Activated naive CD4-positive, alpha-beta T cell treated with anti-CD3 and anti-CD28 coated beads, Interleukin-2, amount 50 U/mL, for 24 hours (primary cell): ENCODE results near the gene TTL.
"Not testable (repeated sequence)": the region's sequence is repeated elsewhere in the genome, so short reads cannot be mapped to it uniquely, and the experiment has no call there.

Experiments used
- H3K27ac Mint-ChIP-seq: one replicate; pipeline ENCODE4 v1.8.0; 2021; ENCODE audit warnings: mild to moderate bottlenecking, mixed read lengths
- H3K27me3 Mint-ChIP-seq: one replicate; pipeline ENCODE4 v1.8.0; 2021; ENCODE audit warnings: mixed read lengths
- H3K36me3 Mint-ChIP-seq: one replicate; pipeline ENCODE4 v1.8.0; 2021; ENCODE audit warnings: mixed read lengths
- H3K4me1 Mint-ChIP-seq: one replicate; pipeline ENCODE4 v1.8.0; 2021; ENCODE audit warnings: mixed read lengths
- H3K4me3 Mint-ChIP-seq: one replicate; pipeline ENCODE4 v1.8.0; 2021; ENCODE audit warnings: mild to moderate bottlenecking, mixed read lengths
- H3K9me3 Mint-ChIP-seq: one replicate; pipeline ENCODE4 v1.8.0; 2021; ENCODE audit warnings: mixed read lengths

The TTL gene

GRCh38 chr2:112491946-112492345, 10.0 kb downstream of the TTL start:
- Mint-ChIP-seq H3K4me3 (no peak overlapping the region), H3K27ac (no peak overlapping the region)

GRCh38 chr2:112493048-112493447, 11.1 kb downstream of the TTL start:
- Mint-ChIP-seq H3K27me3 (no peaks in the 10 kb centered on the region), H3K4me3 (no peak overlapping the region), H3K4me1 (peaks cover 4% of the 10 kb centered on the region), H3K9me3 (no peaks in the 10 kb centered on the region), H3K36me3 (peaks cover 3% of the 10 kb centered on the region), H3K27ac (no peak overlapping the region)

More at GRCh38 chr2:112491946-112492345, 10.0 kb downstream of the TTL start:
- H3K36me3 Mint-ChIP-seq, result peaks cover 3% of the 10 kb centered on the region
- peaks cover 7% of the 10 kb centered on the region for H3K4me1 Mint-ChIP-seq
- no peaks in the 10 kb centered on the region for H3K27me3 Mint-ChIP-seq
- no peaks in the 10 kb centered on the region for H3K9me3 Mint-ChIP-seq

- Mint-ChIP-seq H3K4me1 (peaks cover 4% of the 10 kb centered on the region), H3K27me3 (no peaks in the 10 kb centered on the region), H3K36me3 (peaks cover 3% of the 10 kb centered on the region), H3K9me3 (no peaks in the 10 kb centered on the region), H3K4me3 (no peak overlapping the region), H3K27ac (no peak overlapping the region)
These were observed 12.1 kb downstream of the TTL start for GRCh38 chr2:112493858-112494648.

- Mint-ChIP-seq H3K9me3 (no peaks in the 10 kb centered on the region), H3K27ac (no peak overlapping the region), H3K4me1 (peaks cover under 1% of the 10 kb centered on the region), H3K4me3 (no peak overlapping the region), H3K36me3 (peaks cover 3% of the 10 kb centered on the region), H3K27me3 (no peaks in the 10 kb centered on the region)
These were observed 12.9 kb downstream of the TTL start for GRCh38 chr2:112494828-112495227.

GRCh38 chr2:112495878-112496277, 13.9 kb downstream of the TTL start:
- not testable (repeated sequence) for H3K4me3 Mint-ChIP-seq, H3K27ac Mint-ChIP-seq, H3K27me3 Mint-ChIP-seq, H3K36me3 Mint-ChIP-seq, H3K4me1 Mint-ChIP-seq, H3K9me3 Mint-ChIP-seq

- not testable (repeated sequence) for H3K4me1 Mint-ChIP-seq, H3K27ac Mint-ChIP-seq, H3K27me3 Mint-ChIP-seq, H3K4me3 Mint-ChIP-seq, H3K36me3 Mint-ChIP-seq, H3K9me3 Mint-ChIP-seq
These were observed 19.0 kb downstream of the TTL start for GRCh38 chr2:112500850-112501484.

- H3K27me3 Mint-ChIP-seq, H3K4me1 Mint-ChIP-seq, H3K27ac Mint-ChIP-seq, H3K36me3 Mint-ChIP-seq, H3K9me3 Mint-ChIP-seq: not testable (repeated sequence)
- H3K4me3 Mint-ChIP-seq, result peak overlapping the region; percentile 5
These were observed 27.5 kb downstream of the TTL start for GRCh38 chr2:112509239-112509998.

- peaks cover 24% of the 10 kb centered on the region for H3K36me3 Mint-ChIP-seq
- H3K27ac Mint-ChIP-seq, result no peak overlapping the region
- no peak overlapping the region for H3K4me3 Mint-ChIP-seq
- H3K27me3 Mint-ChIP-seq, result no peaks in the 10 kb centered on the region
- no peaks in the 10 kb centered on the region for H3K4me1 Mint-ChIP-seq
- no peaks in the 10 kb centered on the region for H3K9me3 Mint-ChIP-seq
These were observed 34.8 kb downstream of the TTL start for GRCh38 chr2:112516801-112517200.

GRCh38 chr2:112518807-112519206, 36.9 kb downstream of the TTL start:
- H3K36me3 Mint-ChIP-seq, result peaks cover 38% of the 10 kb centered on the region
- no peak overlapping the region for H3K27ac Mint-ChIP-seq
- H3K27me3 Mint-ChIP-seq, result no peaks in the 10 kb centered on the region
- no peak overlapping the region for H3K4me3 Mint-ChIP-seq
- H3K9me3 Mint-ChIP-seq, result no peaks in the 10 kb centered on the region
- H3K4me1 Mint-ChIP-seq, result no peaks in the 10 kb centered on the region

GRCh38 chr2:112519506-112519905, 37.5 kb downstream of the TTL start:
- no peaks in the 10 kb centered on the region for H3K27me3 Mint-ChIP-seq
- no peak overlapping the region for H3K27ac Mint-ChIP-seq
- H3K36me3 Mint-ChIP-seq, result peaks cover 37% of the 10 kb centered on the region
- H3K4me3 Mint-ChIP-seq, result no peak overlapping the region
- H3K9me3 Mint-ChIP-seq, result no peaks in the 10 kb centered on the region
- no peaks in the 10 kb centered on the region for H3K4me1 Mint-ChIP-seq

- Mint-ChIP-seq H3K9me3 (no peaks in the 10 kb centered on the region), H3K27me3 (no peaks in the 10 kb centered on the region), H3K27ac (no peak overlapping the region), H3K36me3 (peaks cover 31% of the 10 kb centered on the region), H3K4me1 (no peaks in the 10 kb centered on the region), H3K4me3 (no peak overlapping the region)
These were observed 38.4 kb downstream of the TTL start for GRCh38 chr2:112520234-112520783.

- no peaks in the 10 kb centered on the region for H3K27me3 Mint-ChIP-seq
- no peaks in the 10 kb centered on the region for H3K4me1 Mint-ChIP-seq
- H3K27ac Mint-ChIP-seq, result no peak overlapping the region
- peaks cover 40% of the 10 kb centered on the region for H3K36me3 Mint-ChIP-seq
- H3K9me3 Mint-ChIP-seq, result no peaks in the 10 kb centered on the region
- no peak overlapping the region for H3K4me3 Mint-ChIP-seq
These were observed 41.4 kb downstream of the TTL start for GRCh38 chr2:112523291-112523777.

- H3K27ac Mint-ChIP-seq, H3K9me3 Mint-ChIP-seq: not testable (repeated sequence)
- H3K36me3 Mint-ChIP-seq, result peaks cover 37% of the 10 kb centered on the region
These were observed 42.3 kb downstream of the TTL start for GRCh38 chr2:112524276-112524675.

GRCh38 chr2:112528541-112528940, 46.6 kb downstream of the TTL start:
- Mint-ChIP-seq H3K4me3 (no peak overlapping the region), H3K9me3 (no peaks in the 10 kb centered on the region), H3K27me3 (no peaks in the 10 kb centered on the region), H3K27ac (no peak overlapping the region), H3K4me1 (no peaks in the 10 kb centered on the region), H3K36me3 (peaks cover 17% of the 10 kb centered on the region)

More at GRCh38 chr2:112524276-112524675, 42.3 kb downstream of the TTL start:
- H3K4me1 Mint-ChIP-seq, H3K4me3 Mint-ChIP-seq, H3K27me3 Mint-ChIP-seq: not testable (repeated sequence)

- H3K36me3 Mint-ChIP-seq, result peaks cover 17% of the 10 kb centered on the region
- no peak overlapping the region for H3K4me3 Mint-ChIP-seq
- H3K27ac Mint-ChIP-seq, result no peak overlapping the region
- H3K27me3 Mint-ChIP-seq, result no peaks in the 10 kb centered on the region
- H3K9me3 Mint-ChIP-seq, result no peaks in the 10 kb centered on the region
- H3K4me1 Mint-ChIP-seq, result no peaks in the 10 kb centered on the region
These were observed 47.8 kb downstream of the TTL start for GRCh38 chr2:112529757-112530156.

- Mint-ChIP-seq H3K9me3 (no peaks in the 10 kb centered on the region), H3K27me3 (no peaks in the 10 kb centered on the region), H3K36me3 (peaks cover 14% of the 10 kb centered on the region), H3K4me3 (no peak overlapping the region), H3K4me1 (no peaks in the 10 kb centered on the region), H3K27ac (no peak overlapping the region)
These were observed 48.8 kb downstream of the TTL start for GRCh38 chr2:112530728-112531127.
